ENCODE measurements around the gene APOB.

APOB gene

GRCh38 chr2:20977520-20978180 lies 66.2 kb downstream of the APOB start:
- TF ChIP-seq CTCF (IDR thresholded peaks at IDR 0.05) = no peak
- no peak for TF ChIP-seq ZFX (IDR thresholded peaks at IDR 0.05; ENCODE audit: borderline replicate concordance)
- no peak overlapping the region for H3K27ac ChIP-seq

- TF ChIP-seq ZFX (IDR thresholded peaks at IDR 0.05; ENCODE audit: borderline replicate concordance) (no peak), CTCF (IDR thresholded peaks at IDR 0.05) (no peak)
Observed at GRCh38 chr2:20976527-20976926, 67.3 kb downstream of the APOB start.

GRCh38 chr2:20972792-20973565 lies 70.9 kb downstream of the APOB start:
- no peak for TF ChIP-seq ZFX (IDR thresholded peaks at IDR 0.05; ENCODE audit: borderline replicate concordance)
- no peak for TF ChIP-seq CTCF (IDR thresholded peaks at IDR 0.05)

More at GRCh38 chr2:20976527-20976926, 67.3 kb downstream of the APOB start:
- no peak overlapping the region for H3K27ac ChIP-seq

GRCh38 chr2:20972110-20972509 lies 71.8 kb downstream of the APOB start:
- TF ChIP-seq CTCF (IDR thresholded peaks at IDR 0.05) = no peak
- TF ChIP-seq ZFX (IDR thresholded peaks at IDR 0.05; ENCODE audit: borderline replicate concordance) = no peak
- no peak overlapping the region for H3K27ac ChIP-seq

More at GRCh38 chr2:20972792-20973565, 70.9 kb downstream of the APOB start:
- H3K27ac ChIP-seq = no peak overlapping the region

GRCh38 chr2:20970068-20970467 lies 73.8 kb downstream of the APOB start:
- no peak for TF ChIP-seq CTCF (IDR thresholded peaks at IDR 0.05)
- no peak for TF ChIP-seq ZFX (IDR thresholded peaks at IDR 0.05; ENCODE audit: borderline replicate concordance)
- no peak overlapping the region for H3K27ac ChIP-seq

GRCh38 chr2:20966061-20966595 lies 77.7 kb downstream of the APOB start:
- TF ChIP-seq CTCF (IDR thresholded peaks at IDR 0.05) = no peak
- no peak for TF ChIP-seq ZFX (IDR thresholded peaks at IDR 0.05; ENCODE audit: borderline replicate concordance)
- H3K27ac ChIP-seq = no peak overlapping the region

GRCh38 chr2:20965221-20965620 lies 78.7 kb downstream of the APOB start:
- H3K27ac ChIP-seq = no peak overlapping the region

More at GRCh38 chr2:20965221-20965620, 78.7 kb downstream of the APOB start:
- no peak for TF ChIP-seq CTCF (IDR thresholded peaks at IDR 0.05)
- no peak for TF ChIP-seq ZFX (IDR thresholded peaks at IDR 0.05; ENCODE audit: borderline replicate concordance)
